GM12874 (cell line): ENCODE measurements around the gene ANK3.

Experiments
- TF ChIP-seq, protein P1 (sequence below): IDR thresholded peaks from 2 replicates; pipeline ENCODE4 v1.5.1; 2011; ENCODE audit warnings: low read depth, mild to moderate bottlenecking, control low read depth, low read length, moderate library complexity; ENCODE audit not compliant: insufficient read depth

Gene ANK3

DNA sequence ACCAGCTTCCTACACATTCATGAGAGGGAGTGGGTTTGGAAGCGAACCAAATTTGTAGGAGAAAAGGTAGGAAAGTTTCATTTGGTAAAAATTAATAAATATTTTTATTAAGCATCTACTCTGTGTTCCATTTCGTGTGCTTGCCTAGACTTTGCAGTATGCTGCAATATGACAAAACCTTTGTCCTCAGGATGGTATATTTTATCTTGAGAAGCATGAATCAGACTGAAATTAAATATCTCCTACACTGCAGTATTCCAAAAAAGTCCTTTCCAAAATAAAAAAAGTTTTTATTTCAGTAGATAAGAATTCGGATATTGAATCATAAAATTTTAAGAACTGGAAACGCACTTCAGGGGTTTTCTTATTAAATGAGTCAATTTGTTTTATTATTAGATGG, 47.7 kb downstream of the ANK3 start:
- TF ChIP-seq, protein P1, sequence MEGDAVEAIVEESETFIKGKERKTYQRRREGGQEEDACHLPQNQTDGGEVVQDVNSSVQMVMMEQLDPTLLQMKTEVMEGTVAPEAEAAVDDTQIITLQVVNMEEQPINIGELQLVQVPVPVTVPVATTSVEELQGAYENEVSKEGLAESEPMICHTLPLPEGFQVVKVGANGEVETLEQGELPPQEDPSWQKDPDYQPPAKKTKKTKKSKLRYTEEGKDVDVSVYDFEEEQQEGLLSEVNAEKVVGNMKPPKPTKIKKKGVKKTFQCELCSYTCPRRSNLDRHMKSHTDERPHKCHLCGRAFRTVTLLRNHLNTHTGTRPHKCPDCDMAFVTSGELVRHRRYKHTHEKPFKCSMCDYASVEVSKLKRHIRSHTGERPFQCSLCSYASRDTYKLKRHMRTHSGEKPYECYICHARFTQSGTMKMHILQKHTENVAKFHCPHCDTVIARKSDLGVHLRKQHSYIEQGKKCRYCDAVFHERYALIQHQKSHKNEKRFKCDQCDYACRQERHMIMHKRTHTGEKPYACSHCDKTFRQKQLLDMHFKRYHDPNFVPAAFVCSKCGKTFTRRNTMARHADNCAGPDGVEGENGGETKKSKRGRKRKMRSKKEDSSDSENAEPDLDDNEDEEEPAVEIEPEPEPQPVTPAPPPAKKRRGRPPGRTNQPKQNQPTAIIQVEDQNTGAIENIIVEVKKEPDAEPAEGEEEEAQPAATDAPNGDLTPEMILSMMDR: no peak

DNA sequence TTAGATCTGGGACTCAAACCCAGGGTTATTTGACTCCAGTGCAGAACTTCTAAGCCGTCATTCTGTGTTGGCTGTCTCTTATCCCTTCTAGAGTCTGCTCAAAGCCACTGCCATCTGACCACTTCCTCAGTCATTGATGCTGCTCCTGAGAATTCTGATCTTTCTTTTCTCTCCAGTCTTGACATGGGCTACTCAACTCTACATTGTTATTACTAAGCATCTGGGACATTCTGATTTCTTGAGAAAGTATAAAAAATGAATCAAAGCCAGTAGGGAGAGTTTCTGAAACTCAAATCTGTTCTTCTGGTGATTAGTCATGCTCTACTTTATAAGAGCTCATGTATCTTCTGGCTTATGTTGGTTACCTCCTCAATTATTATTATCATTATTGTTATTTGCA, 48.7 kb downstream of the ANK3 start:
- TF ChIP-seq, protein P1: no peak

DNA sequence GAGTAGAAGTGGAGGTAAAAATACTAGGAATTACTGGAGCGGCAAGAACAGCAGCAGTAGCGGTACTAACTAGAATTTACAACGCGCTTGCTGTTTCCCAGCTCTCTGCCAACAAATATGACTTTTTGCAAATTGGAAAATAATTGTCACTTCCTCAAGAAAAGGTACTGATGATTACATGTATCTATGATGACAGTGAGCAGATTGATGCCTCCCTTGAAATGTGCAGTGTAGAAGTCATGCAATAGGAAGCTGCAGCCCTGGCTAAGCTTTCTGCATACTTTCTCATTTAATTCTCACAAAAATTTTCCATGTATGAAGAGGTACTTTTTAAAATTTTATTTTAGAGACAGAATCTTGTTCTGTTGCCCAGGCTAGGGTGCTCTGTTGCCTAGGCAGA, 49.9 kb downstream of the ANK3 start:
- TF ChIP-seq, protein P1: no peak

DNA sequence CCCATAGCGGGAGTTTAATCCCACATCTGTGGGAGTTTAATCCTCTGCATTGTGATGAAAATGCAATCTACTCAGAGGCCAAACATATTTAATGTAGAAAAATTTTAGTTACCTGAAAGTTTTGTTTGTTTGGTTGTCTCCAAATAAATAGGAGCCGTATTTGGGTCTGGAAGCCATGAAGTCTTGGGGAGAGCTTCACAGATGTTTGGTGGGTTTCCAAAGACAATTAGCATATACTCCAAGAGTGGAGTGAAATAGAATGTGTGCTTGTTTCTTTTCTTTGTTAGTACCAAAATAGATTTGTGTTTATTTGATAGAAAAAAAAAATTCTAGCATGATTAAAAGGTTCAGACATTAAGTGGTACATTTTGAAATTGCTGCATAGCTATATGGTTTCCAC, 50.9 kb downstream of the ANK3 start:
- TF ChIP-seq, protein P1: no peak

DNA sequence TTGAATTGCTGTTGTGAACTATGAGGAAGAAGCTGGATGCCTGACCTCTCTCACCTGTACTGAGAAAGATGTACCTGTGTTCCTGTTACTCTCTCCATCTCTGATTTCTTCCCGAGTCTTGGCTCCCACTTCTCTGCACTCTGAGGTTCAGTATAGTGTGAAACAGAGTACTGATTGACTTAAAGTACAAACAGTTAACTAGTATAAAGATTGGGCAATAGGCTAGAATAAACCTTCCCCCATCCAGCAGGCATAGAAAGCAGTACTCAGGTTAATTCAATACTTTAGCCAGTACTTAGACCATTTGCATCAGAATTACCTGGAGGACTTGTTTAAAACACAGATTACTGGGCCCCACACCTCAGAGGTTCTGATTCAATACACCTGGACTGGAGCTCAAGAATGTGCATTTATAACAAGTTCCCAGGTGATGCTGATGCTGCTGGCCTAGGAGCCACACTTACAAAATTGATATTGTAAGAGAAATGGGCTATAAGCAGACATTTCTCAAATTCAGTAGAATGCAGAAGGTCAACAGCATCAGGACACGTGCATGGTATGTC, 51.6 kb downstream of the ANK3 start:
- TF ChIP-seq, protein P1: no peak

DNA sequence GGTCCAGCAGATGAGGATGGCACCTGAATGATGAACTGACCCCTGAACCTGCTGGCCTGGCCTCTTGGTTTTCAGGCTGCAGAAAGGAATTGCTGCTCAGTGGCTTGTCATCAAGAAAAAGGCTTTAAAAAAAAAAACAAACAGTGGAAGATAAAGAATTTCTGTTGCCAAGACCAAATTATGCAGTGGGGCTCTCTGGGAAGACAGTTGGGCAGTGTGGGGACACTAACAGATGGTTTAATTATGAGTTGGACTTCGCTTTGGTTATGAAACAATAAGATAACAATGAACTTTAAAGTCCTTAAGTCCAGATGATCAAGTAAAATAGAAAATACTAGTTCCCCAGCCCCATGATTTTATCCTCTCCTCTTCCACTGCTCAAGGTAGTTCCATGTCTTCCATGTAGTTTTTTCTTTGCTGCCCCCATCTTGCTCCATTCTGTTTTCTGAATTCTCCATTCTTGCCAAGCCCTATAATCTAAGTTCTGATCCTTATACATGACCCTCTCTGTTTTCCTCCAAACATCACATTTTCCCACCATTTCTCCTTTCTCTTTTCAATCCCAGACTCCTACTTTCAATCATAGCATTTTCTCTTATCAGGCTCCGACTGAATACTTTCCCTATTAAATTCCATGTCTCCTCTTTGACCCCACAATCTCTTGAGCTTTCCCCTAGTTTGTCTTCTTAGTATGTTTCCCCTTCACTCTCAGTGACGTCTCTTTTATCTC, 52.6 kb downstream of the ANK3 start:
- TF ChIP-seq, protein P1: no peak

DNA sequence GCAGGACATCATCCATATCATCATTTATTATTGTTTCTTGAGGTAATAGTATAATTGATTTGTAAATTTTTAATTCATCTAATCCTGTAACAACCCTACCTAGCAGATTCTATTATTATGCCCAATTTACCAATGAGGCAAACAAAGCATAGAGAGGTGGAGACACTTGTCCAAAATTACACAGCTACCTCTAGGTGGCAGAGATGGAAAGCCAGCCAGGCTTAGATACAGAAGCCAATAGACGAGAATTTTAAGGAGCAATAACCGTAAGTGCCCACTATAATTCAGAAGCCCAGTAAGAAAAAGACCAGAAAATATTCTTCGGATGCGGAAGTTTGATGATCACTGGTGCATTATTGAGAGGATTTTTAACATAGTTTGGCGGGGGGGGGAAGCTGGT, 54.0 kb downstream of the ANK3 start:
- TF ChIP-seq, protein P1: peak; percentile 22; the same call in 1 of the 2 replicates
